Renal pelvis (tissue), 4 donors: ENCODE measurements around the gene NAPG. TPM values are rescaled to one million over a fixed set of nuclear protein-coding genes. Genes with fewer than 3 reads are reported as not detected.
"Not testable (repeated sequence)": the region's sequence is repeated elsewhere in the genome, so short reads cannot be mapped to it uniquely, and the experiment has no call there.

Experiments
- DNase-seq: peaks from one replicate; pipeline ENCODE4 v3.0.0-alpha.2; 2013
- polyA plus RNA-seq, 3 donors: library from polyadenylated mRNA; unstranded; fragments of 120-200 nt; gene quantifications; one replicate each; pipeline ENCODE4 v1.2.1, GENCODE V29; 2013; ENCODE audit not compliant: insufficient read length in 3 of 3

The NAPG gene
- polyA plus RNA-seq, 3 donors: 14.8 to 32.6 (median 23.0) TPM

GRCh38 chr18:10577842-10578572, 52.2 kb downstream of the NAPG start:
- not testable (repeated sequence) for DNase-seq

- not testable (repeated sequence) for DNase-seq
Observed at GRCh38 chr18:10578573-10578899, 52.7 kb downstream of the NAPG start.

DNA sequence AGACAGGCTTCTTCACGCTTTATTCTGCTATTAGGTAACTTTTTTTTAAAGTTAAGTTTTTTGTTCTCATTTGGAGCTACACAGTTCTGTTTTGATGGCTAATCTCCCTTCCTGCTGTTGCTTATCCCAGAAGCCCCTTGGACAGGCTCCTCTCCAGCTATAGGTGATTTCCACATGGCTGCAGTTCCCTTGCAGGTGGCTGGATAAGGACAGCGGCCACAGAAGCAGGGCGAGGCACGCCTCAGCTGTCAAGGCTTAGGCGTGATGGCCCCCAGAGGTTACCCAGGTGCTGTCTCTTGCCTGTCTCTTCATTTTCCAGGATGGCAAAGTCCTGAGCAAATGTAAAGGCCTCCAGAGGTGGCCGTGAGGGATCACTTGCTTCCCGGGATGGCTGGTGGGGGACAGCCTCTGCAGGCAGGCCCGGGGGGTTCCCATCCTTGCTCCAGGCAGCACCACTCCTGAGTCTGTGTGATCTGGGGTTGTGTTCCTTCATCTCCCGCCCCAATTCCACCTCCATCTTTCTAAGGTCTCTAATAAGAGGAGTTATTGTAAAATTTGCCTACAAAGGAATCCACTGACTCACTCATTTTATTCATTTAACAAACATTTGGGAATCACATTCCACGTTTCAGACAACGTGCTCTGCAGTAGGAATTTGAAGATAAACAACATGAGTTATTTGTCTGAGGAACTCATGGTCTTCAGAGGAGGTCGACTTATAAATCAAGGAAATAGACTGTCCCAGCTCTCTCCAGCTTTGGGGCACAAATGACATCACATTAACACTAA, 53.4 kb downstream of the NAPG start:
- DNase-seq: no peak

- DNase-seq: no peak
Observed at GRCh38 chr18:10580215-10580614, 54.4 kb downstream of the NAPG start.

DNA sequence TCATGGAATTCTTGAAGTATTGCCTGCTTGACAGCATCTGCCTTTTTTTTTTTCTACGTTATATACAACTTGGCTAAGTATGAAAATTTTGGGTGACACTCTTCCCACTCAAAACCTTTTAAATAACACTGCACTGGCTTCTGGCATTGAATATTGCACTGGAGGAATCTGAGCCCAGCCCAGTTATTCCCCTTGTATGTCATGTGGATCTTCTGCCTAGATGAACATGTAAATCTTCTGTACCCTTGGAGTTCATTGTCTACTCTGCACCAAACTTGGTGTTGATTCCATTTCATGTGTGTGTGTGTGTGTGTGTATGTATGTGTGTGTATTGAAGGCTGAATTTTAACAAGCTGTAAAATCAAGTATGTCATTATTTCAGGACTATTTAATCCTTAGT, 59.4 kb downstream of the NAPG start:
- no peak for DNase-seq

DNA sequence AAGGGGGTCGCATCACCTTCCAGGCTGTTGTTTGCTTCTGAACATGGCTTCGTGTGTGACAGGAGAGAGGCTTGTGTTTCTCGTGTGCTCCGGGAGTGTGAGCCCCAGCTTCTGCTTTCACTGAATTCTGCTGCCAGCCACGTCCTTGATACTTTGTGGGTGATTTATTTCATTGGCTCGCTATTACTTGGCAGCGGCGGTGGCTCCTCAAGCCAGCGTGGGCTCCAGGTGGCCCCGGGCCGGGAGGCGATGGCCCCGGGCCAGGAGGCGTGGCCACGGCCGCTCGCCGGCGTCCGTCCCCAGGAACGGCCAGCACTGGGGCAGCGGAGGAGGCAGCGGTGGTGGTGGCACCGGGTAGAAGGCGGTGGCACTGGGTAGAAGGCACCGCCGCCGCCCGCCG, 63.1 kb downstream of the NAPG start:
- no peak for DNase-seq

DNA sequence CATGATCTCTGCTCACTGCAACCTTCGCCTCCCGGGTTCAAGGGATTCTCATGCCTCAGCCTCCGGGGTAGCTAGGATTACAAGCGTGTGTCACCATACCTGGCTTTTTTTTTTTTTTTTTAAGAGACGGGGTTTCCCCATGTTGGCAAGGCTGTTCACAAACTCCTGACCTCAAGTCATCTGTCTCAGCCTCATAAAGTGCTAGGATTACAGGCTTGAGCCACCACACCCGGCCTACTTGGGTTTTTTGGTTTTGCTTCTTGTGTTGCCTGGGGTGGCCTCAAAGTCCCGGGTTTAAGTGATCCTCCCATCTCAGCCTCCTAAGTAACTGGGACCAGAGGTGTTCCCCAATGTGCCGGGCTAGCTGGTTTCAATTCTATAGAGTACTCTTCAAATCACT, 64.6 kb downstream of the NAPG start:
- no peak for DNase-seq

- no peak for DNase-seq
Observed at GRCh38 chr18:10591896-10592295, 66.1 kb downstream of the NAPG start.

DNA sequence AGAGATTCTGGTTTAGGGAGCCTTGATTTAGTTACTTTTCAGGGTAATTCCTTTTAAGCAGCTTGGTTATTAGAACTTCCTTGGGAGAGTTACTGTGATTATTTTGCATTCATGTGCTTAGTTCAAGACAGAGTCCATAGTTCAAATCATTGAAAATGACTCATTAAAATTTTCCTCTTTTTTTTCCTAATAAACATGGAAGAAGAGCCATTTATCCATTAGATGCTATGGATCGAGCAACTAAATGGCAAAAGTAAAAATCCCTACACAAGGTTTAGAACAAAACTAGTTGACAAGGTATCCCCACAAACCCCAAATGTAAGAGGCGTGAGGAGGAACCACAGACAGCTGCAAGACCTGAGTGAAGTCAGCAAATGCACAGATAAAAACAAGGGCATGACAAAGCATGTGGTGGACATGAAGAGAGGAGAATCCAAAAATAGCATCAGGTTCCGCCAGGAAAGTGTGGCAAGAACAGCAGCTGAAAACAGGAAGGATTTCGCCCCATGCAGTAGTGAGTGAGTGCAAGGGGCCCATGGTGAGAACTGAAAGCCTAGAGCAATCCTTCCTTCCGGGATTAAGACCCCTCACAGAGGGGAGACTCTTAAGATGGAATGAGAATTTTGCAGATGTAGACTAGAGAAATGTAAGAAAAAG, 67.7 kb downstream of the NAPG start:
- not testable (repeated sequence) for DNase-seq

DNA sequence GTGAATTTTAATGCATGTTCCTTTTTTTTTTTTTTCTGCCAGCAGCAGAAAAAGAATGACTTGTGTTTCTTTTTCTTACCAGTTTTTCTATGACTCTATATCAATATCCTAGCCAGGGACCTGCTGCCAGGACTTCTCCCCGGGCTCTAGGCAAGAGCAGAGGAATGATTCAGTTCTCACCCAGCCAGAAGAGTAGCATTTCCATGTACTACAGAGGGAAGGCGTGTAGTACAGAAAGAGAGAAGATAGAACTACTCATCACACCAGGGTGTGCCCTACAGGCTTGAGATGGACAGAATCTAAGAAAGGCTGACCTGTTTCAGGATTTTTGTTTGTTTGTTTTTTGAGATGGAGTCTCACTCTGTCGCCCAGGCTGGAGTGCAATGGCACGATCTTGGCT, 70.1 kb downstream of the NAPG start:
- not testable (repeated sequence) for DNase-seq

- not testable (repeated sequence) for DNase-seq
Observed at GRCh38 chr18:10597695-10598094, 71.9 kb downstream of the NAPG start.

GRCh38 chr18:10600701-10601100, 74.9 kb downstream of the NAPG start:
- not testable (repeated sequence) for DNase-seq

Other genes with a start within 250 kb of the NAPG start
- gene APCDD1, start 71.4 kb upstream of the NAPG start, polyA plus RNA-seq: 100 to 1,000 TPM in 2 of 3 donors, 10 to 100 TPM in 1; 94.4 to 132 (median 123) TPM